HUDEP-2 (cell line): ENCODE results near the gene MMP21.

Experiments
- DNase-seq, 76 experiments: peaks; one replicate each; lab custom pipeline; 2025; ENCODE audit not compliant: unreplicated experiment in 76 of 76; lab: John Stamatoyannopoulos, UW

The MMP21 gene

GRCh38 chr10:125795128-125795527 lies 19.5 kb upstream of the MMP21 start:
- DNase-seq, result no peak

GRCh38 chr10:125792342-125793300 lies 17.0 kb upstream of the MMP21 start:
- DNase-seq, result no peak

GRCh38 chr10:125788156-125789034 lies 12.8 kb upstream of the MMP21 start:
- DNase-seq, result no peak

GRCh38 chr10:125785791-125786190 lies 10.2 kb upstream of the MMP21 start:
- no peak for DNase-seq

- no peak for DNase-seq
Measured at GRCh38 chr10:125783957-125784356, 8.3 kb upstream of the MMP21 start.

DNA sequence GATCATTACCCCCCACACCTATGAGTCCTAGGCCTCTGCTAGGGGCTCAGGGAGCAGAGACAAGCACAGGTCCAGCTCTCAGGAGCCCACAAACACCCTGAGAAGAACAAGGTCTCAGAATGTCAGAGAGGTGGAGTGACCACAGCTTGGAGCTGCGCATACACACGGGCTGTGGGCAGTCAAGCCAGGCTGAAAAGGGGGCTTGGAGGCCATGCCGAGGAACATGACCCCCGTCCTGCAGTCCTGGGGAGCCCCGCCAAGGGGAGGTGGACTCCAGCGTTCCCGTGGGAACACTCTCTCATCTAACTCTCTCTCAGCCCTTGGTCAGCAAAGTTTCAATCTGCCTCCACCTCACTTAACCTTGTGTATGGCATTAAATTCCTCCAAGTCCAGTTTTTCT lies 7.8 kb upstream of the MMP21 start:
- DNase-seq, result no peak

DNA sequence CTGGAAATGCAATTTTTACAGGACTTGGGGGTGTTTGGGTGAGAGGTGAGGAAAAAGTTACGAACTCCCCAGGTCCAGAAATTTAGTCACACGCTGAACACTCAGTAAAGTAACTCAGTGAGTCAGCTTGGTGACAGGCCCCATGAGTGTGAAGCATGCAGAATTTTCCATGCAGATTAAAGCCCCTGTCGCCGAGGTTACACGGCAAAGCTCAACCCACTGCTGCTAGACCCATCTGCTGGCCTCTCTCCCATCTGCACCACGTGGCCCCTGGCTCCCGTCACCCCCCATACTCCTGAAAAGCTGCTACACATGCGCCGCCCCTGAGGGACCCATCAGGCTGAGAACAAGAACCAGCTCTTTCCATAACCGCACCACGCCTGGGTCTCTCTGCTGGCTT lies 7.0 kb upstream of the MMP21 start:
- DNase-seq, result peak in 1 of 76 experiments; percentile 16

- DNase-seq, result no peak
Measured at GRCh38 chr10:125782054-125782453, 6.4 kb upstream of the MMP21 start.

DNA sequence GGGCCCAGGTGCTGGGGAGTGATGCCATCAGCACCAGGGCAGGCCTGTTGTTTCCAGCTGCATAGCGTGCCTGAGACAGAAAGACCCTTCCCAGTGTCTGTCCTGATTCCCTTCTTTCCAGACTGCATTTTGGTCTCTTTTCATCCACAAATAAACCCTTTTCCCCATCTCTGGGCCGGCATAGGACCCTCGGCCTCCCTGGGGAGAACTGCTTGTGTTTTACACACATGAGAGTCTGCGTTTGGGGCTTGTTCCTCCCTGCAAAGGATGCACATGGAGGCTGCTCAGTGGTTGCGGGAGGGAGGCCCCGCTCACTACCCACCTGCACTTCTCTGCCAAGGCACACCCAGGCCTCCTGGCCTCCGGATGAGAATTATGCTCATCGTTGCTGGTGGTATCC lies 5.8 kb upstream of the MMP21 start:
- no peak for DNase-seq

DNA sequence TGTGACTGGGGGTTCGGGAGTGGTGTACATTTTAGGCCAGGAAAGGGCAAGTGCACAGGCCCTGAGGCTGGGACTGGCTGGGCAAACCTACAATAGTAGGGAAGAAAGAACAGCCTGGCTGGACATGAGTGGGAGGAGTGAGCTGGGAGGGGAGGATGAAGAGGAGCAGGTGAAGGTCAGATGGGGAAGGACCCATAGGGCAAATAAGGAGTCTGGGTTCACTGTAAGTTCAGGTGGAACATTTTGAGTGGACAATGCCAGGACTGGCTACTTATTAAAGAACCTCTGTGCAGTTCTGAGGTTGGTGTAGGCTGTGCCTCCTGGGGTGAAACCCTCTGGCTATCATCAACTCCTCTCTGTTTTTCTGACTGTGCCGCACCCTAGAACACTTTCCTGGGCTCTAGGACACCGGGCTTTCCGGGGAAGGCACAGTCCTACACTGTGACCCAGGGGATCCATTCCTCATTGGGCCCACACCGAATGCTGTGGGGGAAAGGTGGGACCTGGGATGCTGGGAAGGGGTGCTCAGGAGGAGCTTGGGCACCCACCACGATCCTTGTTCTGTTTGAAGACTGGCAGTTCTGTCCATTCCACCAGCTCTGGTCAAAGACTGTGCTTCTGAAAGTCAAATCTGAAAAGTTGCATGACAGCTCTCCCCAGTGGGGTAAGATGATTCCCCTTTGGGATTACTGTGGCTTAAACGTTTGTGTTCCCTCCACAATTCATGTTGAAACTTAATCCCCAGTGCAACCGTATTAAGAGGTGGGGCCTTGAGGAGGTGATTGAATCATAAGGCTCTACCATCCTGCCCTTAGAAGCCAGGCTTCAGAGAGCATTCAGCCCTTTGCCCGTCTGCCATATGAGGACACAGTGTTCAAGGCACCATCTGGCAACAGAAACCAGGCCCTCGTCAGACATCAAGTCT lies 4.0 kb upstream of the MMP21 start:
- no peak for DNase-seq

DNA sequence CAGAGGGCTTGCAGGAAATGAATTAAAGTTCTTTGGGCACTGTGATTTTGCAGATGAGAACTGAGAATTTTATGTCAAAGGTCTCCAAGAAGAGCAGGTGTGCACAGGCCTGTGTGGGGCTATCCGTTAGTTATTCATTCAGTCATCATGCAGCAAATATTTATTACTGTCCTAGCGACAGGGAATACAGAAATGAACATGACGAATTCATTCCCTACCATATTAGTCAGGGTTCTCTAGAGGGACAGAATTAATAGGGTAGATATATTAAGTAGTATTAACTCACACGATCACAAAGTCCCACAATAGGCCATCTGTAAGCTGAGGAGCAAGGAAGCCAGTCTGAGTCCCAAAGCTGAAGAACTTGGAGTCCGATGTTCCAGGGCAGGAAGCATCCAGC lies 2.9 kb upstream of the MMP21 start:
- DNase-seq, result no peak

- DNase-seq, result no peak
Measured at GRCh38 chr10:125777806-125778205, 2.2 kb upstream of the MMP21 start.

DNA sequence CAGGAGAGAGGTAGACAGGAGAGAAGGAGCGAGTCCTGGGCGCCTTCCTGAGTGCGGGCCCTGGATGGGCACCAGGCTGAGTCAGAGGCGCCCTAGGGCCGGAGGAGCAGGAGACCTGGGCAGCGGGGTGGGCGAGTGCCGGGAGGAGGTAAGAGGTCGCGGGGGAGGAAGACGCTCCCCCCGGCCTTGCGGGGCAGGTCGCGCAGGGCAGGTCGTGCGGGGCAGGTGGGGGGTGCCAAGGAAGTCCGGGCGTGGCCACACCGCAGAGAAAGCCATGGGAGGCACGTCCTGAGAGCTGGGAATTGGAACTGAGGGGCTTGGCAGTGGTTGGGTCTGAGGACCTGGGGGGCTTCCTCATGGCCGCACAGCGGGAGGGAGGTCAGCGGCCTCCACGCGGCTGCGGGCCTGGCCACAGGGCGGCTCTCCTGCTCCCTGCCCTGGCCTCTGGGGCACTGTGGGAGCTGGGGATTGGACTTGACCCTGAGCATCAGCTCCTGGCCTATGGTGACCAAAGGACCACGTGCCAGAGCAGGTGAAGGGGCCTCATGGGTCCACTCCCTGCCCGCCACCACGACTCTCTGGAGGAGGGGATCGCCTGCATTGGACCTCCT lies 935 bp downstream of the MMP21 start:
- no peak for DNase-seq

- DNase-seq, result no peak
Measured at GRCh38 chr10:125773687-125774543, 1.7 kb downstream of the MMP21 start.

GRCh38 chr10:125772864-125773180 lies 2.8 kb downstream of the MMP21 start:
- no peak for DNase-seq

GRCh38 chr10:125772112-125772863 lies 3.3 kb downstream of the MMP21 start:
- no peak for DNase-seq

GRCh38 chr10:125770844-125771243 lies 4.8 kb downstream of the MMP21 start:
- no peak for DNase-seq

- no peak for DNase-seq
Measured at GRCh38 chr10:125769175-125769574, 6.4 kb downstream of the MMP21 start.
